Ovary (tissue), 3 donors: ENCODE measurements around the gene WWOX.

Source experiments
- POLR2A ChIP-seq: fragments of 450-650 bp; IDR thresholded peaks from one replicate; pipeline ENCODE4 v1.6.1; 2017; ENCODE audit warnings: antibody characterized with exemption, mild to moderate bottlenecking, moderate library complexity
- TF ChIP-seq, protein P1 (sequence below), 3 donors: fragments of 450-650 bp in 2 of 3; fragments of 200-600 bp in 1 of 3; IDR thresholded peaks; one replicate each; pipeline versions ENCODE4 v1.5.1 to v1.8.0; 2016 to 2022; ENCODE audit warnings: antibody characterized with exemption in 3 of 3, mild to moderate bottlenecking in 1 of 3
- donor health status: DM: no; HTN: no; CAD: no.

DNA sequence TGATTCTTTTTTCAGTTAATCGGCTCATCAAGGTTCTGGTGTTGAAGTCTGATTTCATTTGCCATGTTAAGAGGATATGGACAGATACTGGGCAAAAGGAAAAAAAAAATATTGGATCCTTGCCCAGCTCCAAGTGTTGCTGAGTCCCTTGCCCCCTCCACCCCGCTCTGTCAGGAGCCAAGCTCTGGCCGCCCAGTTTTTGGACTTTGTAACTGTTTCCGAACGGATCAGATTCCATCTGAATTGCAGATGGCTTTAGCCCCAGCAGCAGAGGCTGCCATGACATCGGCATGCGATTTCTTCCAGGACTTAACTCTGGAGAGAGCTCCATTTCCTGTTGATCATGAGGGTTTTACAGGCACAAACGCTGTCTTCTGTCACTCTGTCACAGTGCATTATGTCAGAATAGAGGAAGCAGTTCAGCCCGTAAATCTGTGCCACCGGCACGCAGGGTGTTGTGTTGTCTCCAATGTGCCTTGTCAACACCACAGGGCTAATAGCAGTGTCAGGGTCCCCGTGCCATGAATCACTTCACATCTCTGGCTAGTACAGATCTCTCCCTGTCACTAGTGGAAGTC is 885.5 kb downstream of the WWOX start:
- TF ChIP-seq, protein P1, sequence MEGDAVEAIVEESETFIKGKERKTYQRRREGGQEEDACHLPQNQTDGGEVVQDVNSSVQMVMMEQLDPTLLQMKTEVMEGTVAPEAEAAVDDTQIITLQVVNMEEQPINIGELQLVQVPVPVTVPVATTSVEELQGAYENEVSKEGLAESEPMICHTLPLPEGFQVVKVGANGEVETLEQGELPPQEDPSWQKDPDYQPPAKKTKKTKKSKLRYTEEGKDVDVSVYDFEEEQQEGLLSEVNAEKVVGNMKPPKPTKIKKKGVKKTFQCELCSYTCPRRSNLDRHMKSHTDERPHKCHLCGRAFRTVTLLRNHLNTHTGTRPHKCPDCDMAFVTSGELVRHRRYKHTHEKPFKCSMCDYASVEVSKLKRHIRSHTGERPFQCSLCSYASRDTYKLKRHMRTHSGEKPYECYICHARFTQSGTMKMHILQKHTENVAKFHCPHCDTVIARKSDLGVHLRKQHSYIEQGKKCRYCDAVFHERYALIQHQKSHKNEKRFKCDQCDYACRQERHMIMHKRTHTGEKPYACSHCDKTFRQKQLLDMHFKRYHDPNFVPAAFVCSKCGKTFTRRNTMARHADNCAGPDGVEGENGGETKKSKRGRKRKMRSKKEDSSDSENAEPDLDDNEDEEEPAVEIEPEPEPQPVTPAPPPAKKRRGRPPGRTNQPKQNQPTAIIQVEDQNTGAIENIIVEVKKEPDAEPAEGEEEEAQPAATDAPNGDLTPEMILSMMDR (IDR thresholded peaks at IDR 0.05) = no peak
- no peak for TF ChIP-seq POLR2A
